Erythroblast (primary cell): Measurements from ENCODE around the gene PATE4.

Experiments used
- GATA1 ChIP-seq: IDR thresholded peaks from 2 replicates; pipeline ENCODE4 v1.6.1; 2011; ENCODE audit warnings: low read depth, mild to moderate bottlenecking, control low read depth, low read length, moderate library complexity
- POLR2A ChIP-seq: IDR thresholded peaks from 2 replicates; pipeline ENCODE4 v1.6.1; 2011; ENCODE audit warnings: mild to moderate bottlenecking, low read length

DNA sequence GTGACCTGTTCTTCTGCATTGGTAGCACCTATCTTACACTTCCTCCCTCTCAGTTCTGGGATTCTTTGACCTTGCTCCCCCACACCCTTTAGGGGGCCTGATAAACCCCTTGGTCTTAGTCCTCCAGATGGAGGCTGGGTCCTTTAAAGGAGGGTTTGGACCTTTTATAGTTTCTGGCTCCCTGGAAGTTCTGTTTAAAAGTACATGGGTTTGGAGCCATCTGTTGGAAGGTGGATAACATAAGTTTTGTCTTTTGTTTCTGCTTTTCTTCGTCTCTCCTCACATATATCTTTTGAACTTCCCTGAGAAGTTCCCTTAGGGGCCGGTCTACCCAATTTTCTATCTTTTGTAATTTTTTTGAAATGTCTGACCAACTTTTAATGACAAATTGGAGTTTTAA, 36.4 kb downstream of the PATE4 start:
- no peak for TF ChIP-seq POLR2A
- TF ChIP-seq GATA1 = no peak
